EH (cell line): ENCODE measurements around the gene DDX31.
A peak's percentile ranks its signal among the peaks of the same experiment; 100 is the strongest.

ENCODE experiments used
- DNase-seq: peaks from one replicate; pipeline ENCODE4 v3.0.0-alpha.2; 2015; ENCODE audit warnings: low read depth

DDX31 gene

DNA sequence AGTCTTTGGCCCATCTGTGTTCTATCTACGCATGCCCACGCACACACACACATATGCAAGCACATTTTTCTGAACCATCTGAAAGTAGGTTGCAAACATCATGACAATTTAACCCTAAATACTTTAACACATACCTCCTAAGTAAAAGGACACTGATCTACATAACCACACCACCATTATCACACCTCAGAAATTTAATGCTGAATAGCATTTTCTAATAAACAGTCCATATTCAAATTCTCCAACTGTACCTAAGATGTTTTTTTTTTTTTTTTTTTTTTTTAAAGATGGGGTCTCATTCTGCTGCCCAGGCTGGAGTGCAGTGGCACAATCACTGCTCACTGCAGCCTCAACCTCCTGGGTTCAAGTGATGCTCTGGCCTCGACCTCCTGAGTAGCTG, 35.5 kb downstream of the DDX31 start:
- no peak for DNase-seq

DNA sequence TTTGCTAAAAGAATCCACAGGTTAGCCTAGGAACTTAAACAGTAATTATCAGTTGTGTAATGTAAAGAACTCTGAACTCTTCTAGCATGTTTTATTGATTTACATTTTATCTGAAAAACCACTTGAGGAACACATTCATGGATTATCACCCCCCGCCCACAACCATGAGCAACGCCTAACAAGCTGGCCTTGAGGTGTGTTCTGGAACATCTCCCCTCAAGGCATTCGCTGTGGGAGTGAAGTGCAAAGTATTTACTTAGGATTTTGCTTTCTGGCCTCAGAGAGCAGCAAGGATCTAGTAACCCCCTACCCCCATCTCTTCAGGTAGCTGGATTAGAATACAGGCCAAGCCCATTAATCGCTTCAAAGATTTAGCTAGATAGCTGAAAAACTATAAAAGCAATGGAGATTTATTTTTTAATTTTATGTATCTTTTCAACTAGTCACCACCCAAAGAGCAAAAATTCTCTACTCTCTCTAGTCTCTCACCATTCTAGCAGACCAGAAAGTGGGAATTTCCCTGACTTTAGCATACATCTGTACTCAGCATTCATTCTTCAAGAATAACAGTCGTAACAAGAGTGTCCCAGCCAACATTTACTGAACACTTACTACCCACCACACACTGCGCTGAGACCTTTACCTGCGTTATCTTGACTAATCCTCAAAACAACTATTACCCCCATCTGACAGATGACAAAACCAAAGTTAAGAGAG, 37.2 kb downstream of the DDX31 start:
- DNase-seq = no peak

DNA sequence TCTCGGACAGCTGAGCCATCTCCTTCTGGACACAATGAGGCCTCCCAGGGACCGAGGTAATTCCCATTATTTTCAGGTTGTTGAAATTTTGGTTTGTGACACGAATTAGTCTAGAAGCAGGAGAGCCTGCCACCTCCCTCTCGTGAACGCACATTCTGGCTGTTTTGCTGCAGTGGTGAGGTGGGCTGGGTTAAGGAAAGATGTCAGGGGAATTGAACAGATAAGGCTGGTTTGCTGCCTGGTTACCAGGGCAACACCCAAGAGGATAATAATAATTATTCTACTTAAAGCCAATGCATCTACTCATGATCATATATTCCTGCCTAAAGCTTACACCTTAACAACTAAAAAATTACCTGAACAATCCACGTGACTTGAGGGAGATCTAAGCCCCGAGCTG, 38.1 kb downstream of the DDX31 start:
- DNase-seq = no peak

DNA sequence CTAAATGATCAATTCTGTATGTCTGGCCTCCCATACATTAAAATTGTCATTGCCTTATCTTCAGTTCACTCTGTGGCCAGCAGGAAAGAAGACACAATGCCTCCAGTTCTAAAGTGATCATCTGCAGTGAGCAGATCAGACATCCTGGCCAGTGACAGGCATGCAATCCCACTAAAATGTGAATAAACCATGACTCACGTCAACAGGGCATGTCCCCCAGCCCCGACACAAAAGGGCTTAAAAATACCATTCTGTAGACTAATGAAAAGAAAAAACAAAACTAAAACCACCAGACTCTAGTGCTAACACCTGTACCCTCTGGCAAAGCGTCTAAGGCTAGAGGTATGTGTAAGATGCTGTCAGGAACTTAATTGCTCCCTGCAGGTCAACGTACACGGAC, 38.5 kb downstream of the DDX31 start:
- peak; percentile 80 for DNase-seq

DNA sequence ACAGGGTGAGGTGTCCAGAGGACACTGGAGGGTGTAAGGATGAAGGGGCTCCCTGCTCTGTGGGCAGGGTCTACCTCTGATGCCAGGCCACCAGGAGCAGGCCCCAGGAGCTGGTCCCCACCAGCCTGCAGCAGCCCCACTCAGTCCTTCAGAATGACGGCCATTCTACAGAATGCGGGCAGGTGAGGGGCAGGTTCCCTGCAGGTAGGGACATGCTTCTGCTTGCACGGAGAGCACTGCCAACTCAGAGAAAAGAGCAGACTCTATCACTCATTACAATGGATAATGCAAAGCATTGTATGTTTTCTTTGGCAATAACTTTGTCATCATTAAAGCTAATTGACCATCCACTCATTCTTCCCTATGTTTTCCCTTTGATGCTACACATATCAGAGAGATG, 39.0 kb downstream of the DDX31 start:
- no peak for DNase-seq

DNA sequence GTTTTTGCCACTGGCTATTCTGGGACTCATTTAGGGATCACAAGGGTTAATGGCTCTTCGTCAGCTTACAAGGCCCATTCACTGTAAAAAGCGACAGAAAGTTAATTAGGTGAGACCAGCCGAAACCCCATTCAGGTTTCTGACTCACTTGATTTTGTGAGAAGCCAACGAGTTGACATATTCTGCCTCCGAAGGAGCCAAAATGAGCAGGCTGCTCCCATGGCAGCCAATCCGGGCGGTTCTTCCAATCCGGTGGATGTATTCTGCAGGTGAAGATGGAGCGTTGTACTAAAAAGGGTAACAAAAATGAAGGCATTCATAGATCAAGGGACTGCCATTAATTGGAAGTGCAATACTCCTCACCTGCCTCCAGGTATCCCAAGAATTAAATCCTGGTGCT, 39.7 kb downstream of the DDX31 start:
- no peak for DNase-seq

DNA sequence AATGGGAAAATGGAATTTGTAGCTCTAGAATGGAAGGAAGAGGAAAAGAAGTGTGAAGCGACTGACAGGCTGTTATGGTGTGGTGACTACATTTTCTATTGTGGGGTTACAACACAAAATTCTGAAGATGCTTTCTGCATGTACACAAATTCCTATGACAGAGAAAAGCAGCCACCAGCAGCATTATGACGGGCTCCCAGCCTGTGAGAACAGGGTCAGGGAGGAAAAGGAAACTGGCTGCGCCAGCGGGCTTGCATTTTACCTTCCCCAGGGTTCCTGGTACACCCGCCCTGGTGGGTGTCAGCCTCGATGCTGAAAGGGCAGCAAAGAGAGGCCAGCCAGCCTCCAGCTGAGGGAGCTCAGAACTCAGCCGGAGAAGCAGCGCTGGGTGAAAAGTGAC, 41.0 kb downstream of the DDX31 start:
- no peak for DNase-seq

DNA sequence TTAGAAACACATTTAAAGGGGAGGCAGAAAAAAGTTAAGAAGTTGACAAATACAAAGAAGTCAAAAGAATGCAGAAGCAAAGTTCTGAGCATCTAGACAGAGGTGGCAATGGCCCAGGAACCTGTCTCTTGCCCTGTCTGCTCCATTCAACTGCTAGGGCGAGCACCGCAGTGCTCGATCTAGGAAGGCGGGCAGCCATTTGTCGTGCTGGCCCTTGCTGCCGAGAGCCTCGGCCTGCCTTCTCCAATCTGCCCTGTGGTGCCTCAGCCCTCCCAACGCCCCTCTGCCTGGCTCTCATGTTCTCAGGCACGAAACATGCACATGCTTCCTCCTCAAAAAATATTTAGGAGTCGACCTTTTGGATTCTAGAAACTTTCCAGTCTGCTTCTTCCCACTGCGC, 42.2 kb downstream of the DDX31 start:
- DNase-seq = no peak

DNA sequence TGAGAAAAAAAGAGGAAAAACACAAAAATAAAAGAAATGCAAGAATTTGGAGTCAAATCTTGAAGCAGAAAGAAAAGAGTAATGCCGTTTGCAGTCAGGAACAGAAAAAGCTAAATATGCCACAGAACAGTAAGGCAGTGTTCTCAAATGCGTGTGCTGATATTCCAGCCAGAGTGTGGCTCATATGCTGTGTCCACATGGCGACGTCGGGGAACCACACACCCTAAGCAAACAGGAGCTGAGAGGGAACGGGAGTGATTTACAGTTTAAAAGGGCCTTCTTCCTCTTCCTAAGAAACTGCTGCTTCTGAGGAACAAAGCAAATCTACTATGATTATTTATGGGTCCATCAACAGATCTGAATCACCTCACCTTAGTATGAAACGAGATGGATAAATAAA, 42.7 kb downstream of the DDX31 start:
- no peak for DNase-seq

DNA sequence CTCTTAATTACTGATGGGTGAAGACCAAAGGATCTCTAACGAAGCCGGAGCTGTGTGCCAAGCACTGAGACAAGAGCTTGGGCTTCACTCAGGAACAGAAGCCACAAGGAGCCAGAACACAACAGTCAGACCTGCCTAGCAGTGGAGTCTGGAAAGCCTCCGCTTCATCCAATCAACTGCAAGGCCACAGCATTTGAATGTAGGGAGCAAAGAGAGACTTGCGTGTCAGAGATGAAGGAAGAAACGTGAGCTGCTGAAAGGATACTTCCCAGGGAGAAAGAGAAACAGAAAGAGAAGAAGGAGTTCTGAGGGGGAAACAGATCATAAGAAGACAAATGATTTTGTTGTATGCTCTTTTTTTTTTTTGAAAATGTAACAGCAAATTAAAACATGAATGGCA, 43.5 kb downstream of the DDX31 start:
- DNase-seq = no peak

DNA sequence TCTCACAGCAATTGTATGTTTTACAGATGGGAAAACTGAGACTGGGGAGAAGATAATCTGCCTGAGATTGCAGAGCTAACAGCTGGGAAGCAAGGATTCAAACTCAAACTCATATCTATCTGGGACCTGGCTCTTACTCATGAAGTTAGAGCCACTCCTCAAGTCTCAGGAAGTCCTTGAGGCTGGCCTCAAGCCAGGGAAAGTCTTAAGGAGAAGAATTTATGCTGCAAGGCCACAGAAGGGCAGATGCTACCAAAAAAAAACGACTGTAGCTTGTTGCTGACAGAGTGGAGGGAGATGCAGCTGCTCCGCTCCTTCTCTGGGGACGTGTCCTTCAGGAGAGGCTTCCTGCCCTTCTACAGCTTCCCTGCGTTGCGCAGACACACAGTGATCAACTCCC, 47.6 kb downstream of the DDX31 start:
- peak; percentile 69 for DNase-seq

DNA sequence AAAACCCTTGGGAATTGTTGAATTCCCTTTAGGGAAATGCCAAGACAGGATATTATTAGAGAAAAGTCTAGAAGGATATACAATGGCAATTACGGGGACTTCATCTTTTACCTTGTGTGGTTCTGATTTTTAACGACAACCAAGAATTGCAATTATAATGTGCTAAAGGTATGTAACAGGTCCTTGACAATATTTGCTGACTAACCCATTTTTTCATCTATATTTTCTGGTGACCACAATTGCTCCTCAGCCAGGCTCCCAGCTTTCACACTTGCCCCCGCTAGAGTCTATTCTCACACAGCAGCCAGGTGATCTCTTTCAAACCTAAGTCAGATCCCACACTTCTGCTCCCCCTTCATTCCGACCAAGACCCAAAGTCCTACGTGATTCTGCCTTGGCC, 53.1 kb downstream of the DDX31 start:
- DNase-seq = no peak

DNA sequence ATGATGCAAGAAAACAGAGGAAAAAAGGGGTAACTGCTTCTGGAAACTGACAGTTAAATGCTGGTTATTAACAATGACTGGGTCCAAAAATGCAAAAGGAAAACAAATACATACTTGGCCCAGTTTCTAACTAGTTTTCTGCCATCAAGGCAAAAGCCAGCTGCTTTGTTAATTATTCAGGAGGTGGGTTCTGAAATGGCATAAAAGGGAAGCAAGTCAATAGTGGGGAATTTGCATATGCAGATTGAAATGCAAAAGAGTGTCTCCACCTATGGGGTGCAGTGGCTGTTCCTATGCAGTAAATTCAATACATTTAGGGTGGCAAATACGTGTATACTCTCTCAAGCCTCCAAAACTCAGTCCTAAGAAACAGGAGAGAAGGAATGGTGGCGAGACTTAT, 54.0 kb downstream of the DDX31 start:
- no peak for DNase-seq

DNA sequence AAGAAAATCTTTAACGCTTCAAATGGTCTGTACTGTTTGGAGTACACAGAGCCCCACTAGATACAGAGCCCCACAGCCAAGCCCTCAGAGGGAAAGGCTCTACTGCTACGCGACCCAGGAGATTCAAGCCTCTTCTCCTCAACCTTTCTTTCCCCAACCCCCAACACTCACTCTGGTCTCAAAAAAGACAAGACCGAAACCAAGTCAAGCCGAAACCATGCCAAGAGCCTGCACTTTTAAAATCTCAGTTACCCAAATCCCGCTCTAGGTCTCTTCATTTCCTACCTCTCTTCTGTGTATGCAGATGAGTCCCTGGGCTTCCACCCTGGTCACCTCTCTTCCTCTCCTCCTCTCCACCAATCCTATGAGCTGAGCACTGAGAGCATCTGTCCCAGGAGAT, 55.5 kb downstream of the DDX31 start:
- no peak for DNase-seq

DNA sequence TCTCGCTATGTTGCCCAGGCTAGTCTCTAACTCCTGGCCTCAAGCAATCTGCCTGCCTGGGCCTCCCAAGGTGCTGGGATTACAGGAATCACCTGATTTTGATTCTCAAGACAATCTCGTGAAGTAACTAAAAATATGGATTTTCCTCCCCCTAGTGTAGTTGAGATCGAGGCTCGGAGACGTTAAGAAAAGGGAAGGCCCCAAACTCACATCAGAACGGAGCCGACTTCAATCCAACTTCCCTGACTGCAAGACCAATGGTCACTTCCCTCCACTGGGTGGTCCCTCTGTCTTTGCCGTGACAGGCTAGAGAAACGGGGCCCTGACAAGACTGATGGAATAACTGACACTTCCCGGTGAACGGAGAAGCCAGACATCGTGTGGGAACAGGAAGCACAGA, 59.1 kb downstream of the DDX31 start:
- no peak for DNase-seq

DNA sequence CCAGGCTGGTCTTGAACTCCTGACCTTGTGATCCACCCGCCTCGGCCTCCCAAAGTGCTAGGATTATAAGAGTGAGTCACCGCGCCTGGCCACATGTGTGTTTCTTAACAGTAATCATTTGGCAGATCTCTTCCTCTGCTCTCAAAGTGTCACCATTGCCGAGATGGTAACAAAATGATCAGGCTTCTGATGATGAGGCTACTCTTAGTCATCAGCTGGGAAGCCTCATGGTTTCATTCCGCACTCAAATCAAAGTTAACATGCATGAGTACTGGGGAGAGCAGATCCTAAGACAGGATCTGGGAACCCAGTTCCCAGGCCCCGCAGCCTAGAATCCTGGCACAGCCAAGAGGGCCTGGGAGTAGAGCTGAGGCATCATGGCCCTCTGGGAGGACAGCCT, 60.0 kb downstream of the DDX31 start:
- DNase-seq = peak; percentile 95

DNA sequence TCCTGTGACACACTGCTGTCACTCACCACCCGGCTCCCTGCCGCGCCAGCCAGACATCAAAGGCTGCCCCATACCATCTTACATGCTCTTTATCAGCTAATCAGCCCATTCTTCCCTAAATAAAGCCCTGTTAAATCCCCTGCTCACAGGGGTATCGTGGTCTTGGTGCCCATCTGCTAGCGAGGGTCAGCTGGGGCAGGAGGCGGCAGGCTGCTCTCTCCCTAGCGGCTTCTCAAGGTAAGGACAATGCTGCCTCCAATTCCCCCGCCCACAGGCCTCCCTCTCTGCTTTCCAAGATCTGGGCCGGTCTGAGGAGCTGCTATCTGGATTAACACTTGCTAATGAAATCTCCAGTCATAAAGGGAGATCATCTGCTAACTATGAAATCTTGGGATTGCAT, 60.6 kb downstream of the DDX31 start:
- no peak for DNase-seq

DNA sequence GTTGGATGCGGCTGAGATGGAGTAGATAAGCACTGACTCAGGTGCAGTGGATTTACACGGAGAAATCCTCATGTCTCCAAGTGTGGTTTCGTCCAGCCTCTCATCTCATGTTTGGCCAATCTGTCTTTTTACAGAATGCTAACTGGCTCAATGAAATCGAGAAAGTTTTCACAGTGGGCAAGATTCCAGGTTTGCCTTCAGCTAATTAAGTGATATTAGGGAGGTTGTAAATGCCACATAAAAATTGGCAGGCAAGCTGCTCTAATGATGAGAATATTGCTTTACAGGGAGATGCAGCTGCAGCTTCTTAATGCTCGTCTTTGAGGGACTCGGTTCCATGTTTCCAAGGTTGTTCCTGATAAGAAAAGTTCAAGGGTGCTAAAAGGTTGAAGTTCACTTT, 63.7 kb downstream of the DDX31 start:
- no peak for DNase-seq

DNA sequence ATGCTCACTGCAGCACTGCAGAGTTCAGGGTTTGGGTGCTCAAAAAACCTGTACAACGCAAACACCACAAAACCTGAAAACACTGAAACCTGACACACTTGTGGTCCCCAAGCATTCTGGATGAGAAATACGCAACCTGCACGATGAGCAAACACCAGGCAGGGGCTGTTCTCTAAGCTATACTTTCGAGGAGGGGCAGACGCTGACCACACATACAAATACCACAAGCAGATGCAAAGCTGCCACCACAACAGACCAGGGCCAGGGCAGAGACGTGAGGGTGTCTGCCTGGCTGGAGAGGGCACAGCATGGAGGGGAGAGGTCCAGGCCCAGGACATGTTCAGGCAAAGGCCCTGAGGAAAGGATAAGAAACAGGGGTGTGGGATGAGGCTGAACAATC, 64.4 kb downstream of the DDX31 start:
- DNase-seq = no peak

DNA sequence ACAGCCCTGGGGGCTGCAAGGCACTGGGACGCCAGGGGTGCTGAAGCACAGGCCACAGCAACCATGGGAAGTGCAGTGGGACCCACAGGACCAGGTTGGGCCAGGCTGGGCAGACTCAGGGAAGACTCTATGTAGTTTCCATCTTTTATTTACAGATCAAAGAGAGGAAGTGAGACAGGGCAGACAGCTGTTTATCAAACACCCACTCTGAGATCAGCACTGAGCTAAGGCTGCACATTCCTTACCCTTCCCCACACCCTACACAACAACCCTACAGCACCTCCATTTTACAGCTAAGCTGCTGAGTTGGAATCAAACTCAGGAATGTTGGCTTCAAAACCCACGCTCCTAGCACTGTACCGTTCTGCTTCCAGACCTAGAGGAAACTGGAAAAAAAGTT, 67.6 kb downstream of the DDX31 start:
- DNase-seq = no peak

DNA sequence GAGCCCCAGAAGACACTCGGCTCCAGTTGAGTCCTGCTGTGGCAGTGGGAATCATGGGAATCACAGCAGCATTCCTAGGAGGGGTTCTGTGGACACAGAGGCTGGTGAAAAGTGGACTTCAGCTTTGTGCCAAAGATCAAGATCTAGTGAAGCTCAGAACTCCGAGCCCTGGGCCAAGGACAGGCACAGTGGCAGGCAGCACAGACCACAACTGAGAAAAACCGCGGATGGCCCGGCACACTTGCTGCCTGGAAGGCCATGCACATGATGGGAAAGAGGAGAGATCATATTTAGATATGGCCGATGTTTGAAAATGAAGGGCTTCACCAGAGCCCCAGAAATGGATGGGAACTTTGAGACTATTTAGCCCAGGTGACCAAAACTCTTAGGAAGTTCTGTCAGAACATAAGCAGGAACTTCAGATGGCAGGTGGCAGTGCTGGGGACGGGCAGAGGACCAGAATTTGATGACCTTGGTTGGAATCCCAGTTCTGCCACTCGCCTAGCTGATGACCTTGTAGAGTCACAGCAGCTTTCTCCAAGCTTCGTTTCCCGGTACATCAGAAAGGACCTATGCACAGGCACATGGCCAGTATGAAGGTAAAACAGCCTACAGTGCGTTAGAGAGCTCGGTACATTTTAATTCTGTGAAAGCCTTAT, 69.3 kb downstream of the DDX31 start:
- no peak for DNase-seq

DNA sequence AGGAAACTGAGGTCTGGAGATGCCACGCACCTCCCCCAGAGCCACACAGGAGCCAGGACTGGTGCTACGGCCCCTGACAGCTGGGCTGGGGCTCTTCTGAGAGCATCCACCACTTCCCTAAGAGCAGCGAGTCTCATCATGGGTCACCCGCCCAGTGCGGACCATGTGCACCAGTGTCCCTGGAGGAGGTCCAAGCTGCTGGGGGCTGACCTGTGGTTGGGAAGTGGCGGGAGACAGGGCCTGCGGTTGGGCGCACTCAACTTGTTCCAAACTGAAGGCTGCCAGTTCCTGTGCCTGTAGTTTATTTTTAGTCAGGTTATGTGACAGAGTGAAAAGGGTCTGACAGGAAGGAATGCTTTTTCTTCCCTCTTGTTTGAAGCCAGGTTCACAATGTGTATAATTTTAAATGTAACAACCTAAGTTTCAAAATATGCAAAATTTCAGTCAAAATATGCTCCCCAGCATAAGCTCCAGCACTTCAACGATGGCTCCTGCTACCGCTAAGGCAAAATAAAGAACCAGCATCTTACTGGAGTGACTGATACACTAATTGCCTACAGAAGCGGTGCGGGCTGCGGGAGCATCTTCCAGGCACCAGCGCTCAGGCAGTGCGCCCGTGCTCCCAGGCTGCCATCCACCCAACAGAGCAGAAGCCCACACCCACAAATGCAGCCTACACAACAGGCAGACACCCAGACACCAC, 72.6 kb downstream of the DDX31 start:
- DNase-seq = no peak

DNA sequence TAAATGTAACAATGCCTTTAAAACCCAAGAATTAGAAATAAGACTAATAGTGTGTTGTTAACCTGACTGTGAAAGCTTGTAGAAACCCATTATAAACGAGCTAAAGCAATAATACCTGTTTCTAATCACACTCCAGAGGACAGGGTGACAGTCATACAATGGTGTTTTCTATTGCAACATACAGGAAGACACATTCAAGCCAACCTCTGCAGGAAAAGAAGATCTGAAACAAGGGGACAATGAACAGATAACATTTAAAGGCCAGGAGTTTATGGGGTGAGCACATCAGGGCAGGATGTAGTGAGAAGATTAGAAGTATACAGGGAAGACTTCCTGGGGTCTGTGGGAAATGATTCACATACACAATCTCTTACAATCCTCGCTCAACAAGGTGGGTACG, 73.6 kb downstream of the DDX31 start:
- no peak for DNase-seq

DNA sequence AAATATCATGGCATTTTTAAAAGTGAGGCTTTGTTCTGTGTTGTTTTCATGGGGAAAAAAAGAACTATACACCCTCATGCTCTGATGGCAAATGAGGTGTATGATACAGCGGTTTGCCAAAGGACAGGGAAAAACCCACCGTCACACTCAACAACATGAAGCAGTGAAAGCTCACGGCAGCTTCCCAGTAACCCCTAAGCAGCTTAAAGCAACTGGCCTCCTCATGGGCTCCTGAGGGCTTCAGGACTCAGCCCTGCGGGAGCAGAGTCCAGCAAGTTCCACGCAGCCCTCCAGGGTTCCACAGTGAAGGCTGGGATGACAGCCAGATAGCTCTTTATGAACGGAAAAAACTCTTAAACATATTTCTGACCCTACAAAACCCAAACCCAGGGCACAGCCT, 74.5 kb downstream of the DDX31 start:
- DNase-seq = no peak
